PC-3 (cell line): Measurements from ENCODE around the gene FARP1.

Experiments used
- EZH2 ChIP-seq: fragments of 300-600 bp; sonication (generic); IDR thresholded peaks from one replicate; pipeline ENCODE4 v1.6.1; 2017; ENCODE audit warnings: antibody characterized with exemption, mild to moderate bottlenecking, low read length; ENCODE audit not compliant: unreplicated experiment
- EZH2phosphoT487 ChIP-seq: fragments of 300-600 bp; sonication (generic); IDR thresholded peaks from 2 replicates; pipeline ENCODE4 v1.6.1; 2018; ENCODE audit warnings: mild to moderate bottlenecking, antibody characterized with exemption, low read length, borderline replicate concordance
- TF ChIP-seq, protein P1 (sequence below): fragments of 300-600 bp; sonication (generic); conservative IDR thresholded peaks from 2 replicates; pipeline ENCODE4 v1.5.1; 2017; ENCODE audit warnings: antibody characterized with exemption, low read depth, mild to moderate bottlenecking, low read length

DNA sequence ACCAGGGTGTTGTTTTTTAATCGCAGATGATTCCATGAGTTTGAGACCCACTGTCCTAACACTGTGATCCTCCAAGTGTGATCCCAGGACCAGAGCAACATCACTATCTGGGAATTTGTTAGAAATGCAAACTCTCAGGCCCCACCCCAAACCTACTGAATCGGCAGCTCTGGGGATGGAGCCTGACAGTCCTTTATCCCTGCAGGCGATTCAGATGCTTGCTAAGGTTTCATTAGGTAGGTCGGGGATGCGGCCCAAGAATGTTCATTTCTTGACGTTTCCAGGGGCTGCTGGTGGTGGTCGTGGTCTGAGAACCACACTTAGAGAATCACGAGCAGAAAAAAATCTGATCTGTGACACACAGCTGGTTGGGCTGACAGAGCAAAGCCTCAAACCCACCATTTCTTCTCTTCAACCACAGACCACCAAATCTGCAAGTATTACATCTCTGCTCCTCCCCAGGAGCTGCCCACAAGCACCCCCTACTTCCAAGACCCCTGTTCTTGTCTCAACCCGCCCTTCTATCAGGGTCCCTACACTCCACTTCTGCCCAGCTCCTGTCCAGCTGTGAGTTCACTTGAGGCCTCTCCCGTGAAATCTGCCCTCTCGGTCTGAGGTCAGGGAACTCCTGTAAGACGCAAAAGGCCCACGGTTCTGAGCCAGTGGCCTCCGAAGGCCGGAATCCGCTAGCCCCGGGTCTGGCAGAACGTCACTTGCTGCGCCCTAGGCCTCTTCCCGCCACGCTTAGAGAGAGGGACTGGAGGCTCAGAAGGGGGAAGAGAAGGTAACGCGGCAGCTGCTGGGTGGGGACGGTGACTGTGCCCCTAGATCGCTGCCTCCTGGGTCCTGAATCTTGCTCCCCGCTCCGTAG is 1.1 kb upstream of the FARP1 start:
- TF ChIP-seq, protein P1, sequence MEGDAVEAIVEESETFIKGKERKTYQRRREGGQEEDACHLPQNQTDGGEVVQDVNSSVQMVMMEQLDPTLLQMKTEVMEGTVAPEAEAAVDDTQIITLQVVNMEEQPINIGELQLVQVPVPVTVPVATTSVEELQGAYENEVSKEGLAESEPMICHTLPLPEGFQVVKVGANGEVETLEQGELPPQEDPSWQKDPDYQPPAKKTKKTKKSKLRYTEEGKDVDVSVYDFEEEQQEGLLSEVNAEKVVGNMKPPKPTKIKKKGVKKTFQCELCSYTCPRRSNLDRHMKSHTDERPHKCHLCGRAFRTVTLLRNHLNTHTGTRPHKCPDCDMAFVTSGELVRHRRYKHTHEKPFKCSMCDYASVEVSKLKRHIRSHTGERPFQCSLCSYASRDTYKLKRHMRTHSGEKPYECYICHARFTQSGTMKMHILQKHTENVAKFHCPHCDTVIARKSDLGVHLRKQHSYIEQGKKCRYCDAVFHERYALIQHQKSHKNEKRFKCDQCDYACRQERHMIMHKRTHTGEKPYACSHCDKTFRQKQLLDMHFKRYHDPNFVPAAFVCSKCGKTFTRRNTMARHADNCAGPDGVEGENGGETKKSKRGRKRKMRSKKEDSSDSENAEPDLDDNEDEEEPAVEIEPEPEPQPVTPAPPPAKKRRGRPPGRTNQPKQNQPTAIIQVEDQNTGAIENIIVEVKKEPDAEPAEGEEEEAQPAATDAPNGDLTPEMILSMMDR, result no peak
- TF ChIP-seq EZH2, result no peak
- TF ChIP-seq EZH2phosphoT487, result no peak
